GM12878 (cell line): ENCODE results near the gene CHRM4. TPM values are rescaled to one million over a fixed set of nuclear protein-coding genes. Genes with fewer than 3 reads are reported as not detected.

Experiments
- ATAC-seq: fragments of 200-7000 bp; cut with Tn5 transposase; 3 replicates; pipeline ENCODE4 v1.9.1; 2020; ENCODE audit warnings: mild to moderate bottlenecking, moderate library complexity
- BruUV-seq: library from RNA; stranded (reverse); fragments of 400-500 nt; replicated peaks from 2 replicates; lab custom pipeline; 2021; lab: Mats Ljungman, UMichigan
- CTCF ChIA-PET: fragments of 300-600 bp; sonication (Branson Sonifier 250); formaldehyde crosslinking; extraction: SDS; loops from one replicate; lab custom pipeline; 2021; ENCODE audit warnings: inconsistent platforms; lab: Yijun Ruan, JAX
- POLR2A ChIA-PET: fragments of 350-600 bp; formaldehyde crosslinking; extraction: SDS; loops from one replicate; lab custom pipeline; 2021; ENCODE audit warnings: inconsistent platforms; lab: Charles Lee
- RAD21 ChIA-PET: fragments of 300-600 bp; sonication (Branson Sonifier 250); formaldehyde crosslinking; loops from one replicate; lab custom pipeline; 2023; ENCODE audit warnings: antibody characterized with exemption; ENCODE audit not compliant: unreplicated experiment; lab: Charles Lee
- SMC1A ChIA-PET: fragments of 300-600 bp; sonication (Branson Sonifier 250); formaldehyde crosslinking; loops from one replicate; lab custom pipeline; 2023; ENCODE audit not compliant: unreplicated experiment, uncharacterized antibody; lab: Charles Lee
- DNase-seq: peaks from one replicate; pipeline ENCODE4 v3.0.0-alpha.2; 2011; ENCODE audit warnings: low read depth, low spot score
- FAIRE-seq: peaks from 3 replicates; lab custom pipeline; 2011; peaks lifted over from hg19 to GRCh38; lab: Jason Lieb, UNC
- H2AFZ ChIP-seq: 2 replicates; pipeline ENCODE4 v1.6.0; 2011; ENCODE audit warnings: low read depth, low read length, control low read depth; ENCODE audit not compliant: control insufficient read depth
- H3K27ac ChIP-seq: 2 replicates; pipeline ENCODE4 v1.5.1; 2011; ENCODE audit warnings: control low read depth; ENCODE audit not compliant: control insufficient read depth, insufficient read depth
- H3K27me3 ChIP-seq, 2 experiments: replicated peaks in 1 of 2; 2 replicates each; pipeline versions ENCODE4 v1.6.0 to v1.6.1; 2011; ENCODE audit warnings: low read length in 1 of 2; ENCODE audit not compliant: control insufficient read depth in 2 of 2, insufficient read depth in 2 of 2
- H3K36me3 ChIP-seq, 2 experiments: 2 replicates each; pipeline ENCODE4 v1.5.1; 2011; ENCODE audit warnings: low read length in 1 of 2; ENCODE audit not compliant: control insufficient read depth in 2 of 2, insufficient read depth in 2 of 2
- H3K4me1 ChIP-seq: 2 replicates; pipeline ENCODE4 v1.6.1; 2011; ENCODE audit warnings: mild to moderate bottlenecking, low read length, moderate library complexity, mixed read lengths; ENCODE audit not compliant: control insufficient read depth, insufficient read depth
- H3K4me2 ChIP-seq: 2 replicates; pipeline ENCODE4 v1.6.0; 2011; ENCODE audit warnings: control low read depth; ENCODE audit not compliant: control insufficient read depth, insufficient read depth
- H3K4me3 ChIP-seq: fragments of 200-600 bp; sonication (generic); 2 replicates; pipeline ENCODE4 v1.5.1; 2016
- H3K79me2 ChIP-seq: 2 replicates; pipeline ENCODE4 v1.6.0; 2011; ENCODE audit warnings: low read length; ENCODE audit not compliant: control insufficient read depth, insufficient read depth
- H3K9ac ChIP-seq: 2 replicates; pipeline ENCODE4 v1.8.0; 2011; ENCODE audit warnings: low read length, control low read depth, mixed read lengths; ENCODE audit not compliant: control insufficient read depth, insufficient read depth
- H3K9me3 ChIP-seq: replicated peaks from 3 replicates; pipeline ENCODE4 v1.5.1; 2011; ENCODE audit warnings: mild to moderate bottlenecking, low read length; ENCODE audit not compliant: control insufficient read depth, insufficient read depth
- H4K20me1 ChIP-seq: 2 replicates; pipeline ENCODE4 v1.6.0; 2011; ENCODE audit not compliant: control insufficient read depth, insufficient read depth
- HDGF ChIP-seq: fragments of 450-650 bp; IDR thresholded peaks from 2 replicates; pipeline ENCODE4 v1.6.1; 2016; ENCODE audit warnings: antibody characterized with exemption
- KLF5 ChIP-seq: fragments of 450-650 bp; IDR thresholded peaks from 2 replicates; pipeline ENCODE4 v1.6.1; 2014; ENCODE audit warnings: mild to moderate bottlenecking; ENCODE audit not compliant: partially characterized antibody
- MTA3 ChIP-seq: IDR thresholded peaks from 2 replicates; pipeline ENCODE4 v1.6.1; 2012; ENCODE audit warnings: low read length, inconsistent platforms, borderline replicate concordance
- NFYB ChIP-seq: IDR thresholded peaks from 2 replicates; pipeline ENCODE4 v1.6.1; 2011; ENCODE audit warnings: low read depth, mild to moderate bottlenecking, low read length, improper control_type of control experiment, moderate library complexity; ENCODE audit not compliant: insufficient read depth
- NR2F1 ChIP-seq: fragments of 450-650 bp; conservative IDR thresholded peaks from 2 replicates; pipeline ENCODE4 v1.6.1; 2017; ENCODE audit warnings: mild to moderate bottlenecking
- SUZ12 ChIP-seq: fragments of 200-600 bp; sonication (generic); IDR thresholded peaks from one replicate; pipeline ENCODE4 v1.6.1; 2018; ENCODE audit warnings: antibody characterized with exemption, mild to moderate bottlenecking; ENCODE audit not compliant: unreplicated experiment
- ZNF622 ChIP-seq: fragments of 450-650 bp; IDR thresholded peaks from 2 replicates; pipeline ENCODE4 v1.6.1; 2017; ENCODE audit warnings: mild to moderate bottlenecking, inconsistent platforms
- WGBS: methylation state at CpG from one replicate; pipeline ENCODE4 v1.1.6; 2016; ENCODE audit warnings: low lambda C conversion rate; ENCODE audit not compliant: insufficient replicate concordance, insufficient coverage; ENCODE audit errors: missing lambda C conversion rate; 5-methylcytosine and 5-hydroxymethylcytosine counted together
- in situ Hi-C: fragments of 300-500 bp; cut with MboI; formaldehyde crosslinking; loops from 9 replicates; pipeline ENCODE4 v1.14.3; 2018; ENCODE audit warnings: mixed read lengths
- intact Hi-C: fragments of 100-400 bp; cut with micrococcal nuclease; formaldehyde crosslinking; loops from one replicate; pipeline ENCODE4 v1.14.2; 2022; ENCODE audit not compliant: unreplicated experiment
- polyA plus RNA-seq, 11 experiments: library from polyadenylated mRNA; depleted of rRNA in 4 of 11; unstranded in 6 of 11; stranded (reverse) in 5 of 11; fragments of >200 nt; fragmentation: Nextera tagmentation in 4 of 11; fragmentation: Illumina TruSeq in 1 of 11; extraction: Ambion mirVana in 4 of 11; extraction: Trizol in 1 of 11; gene quantifications; 1 replicate in 1 of 11; 2 replicates in 10 of 11; pipeline versions ENCODE4 v1.2.1 to v1.2.3, GENCODE V29; 2011 to 2016; ENCODE audit warnings: inconsistent platforms in 2 of 11, missing spikeins in 2 of 11, low read depth in 1 of 11
- total RNA-seq, 4 experiments: library from RNA; depleted of rRNA in 3 of 4; stranded (reverse); fragments of >200 nt in 3 of 4; fragmentation: Illumina TruSeq in 1 of 4; extraction: Trizol in 1 of 4; gene quantifications; 2 replicates each; pipeline versions ENCODE4 v1.2.1 to v1.2.3, GENCODE V29; 2013 to 2021

CHRM4 gene
- total and polyA plus RNA-seq, 10 of the 15 experiments (the other 5 are each of a cell fraction or from before 2014, with no cell fraction given): 0.12 to 0.23 (median 0.13) TPM; not detected in 7

DNA sequence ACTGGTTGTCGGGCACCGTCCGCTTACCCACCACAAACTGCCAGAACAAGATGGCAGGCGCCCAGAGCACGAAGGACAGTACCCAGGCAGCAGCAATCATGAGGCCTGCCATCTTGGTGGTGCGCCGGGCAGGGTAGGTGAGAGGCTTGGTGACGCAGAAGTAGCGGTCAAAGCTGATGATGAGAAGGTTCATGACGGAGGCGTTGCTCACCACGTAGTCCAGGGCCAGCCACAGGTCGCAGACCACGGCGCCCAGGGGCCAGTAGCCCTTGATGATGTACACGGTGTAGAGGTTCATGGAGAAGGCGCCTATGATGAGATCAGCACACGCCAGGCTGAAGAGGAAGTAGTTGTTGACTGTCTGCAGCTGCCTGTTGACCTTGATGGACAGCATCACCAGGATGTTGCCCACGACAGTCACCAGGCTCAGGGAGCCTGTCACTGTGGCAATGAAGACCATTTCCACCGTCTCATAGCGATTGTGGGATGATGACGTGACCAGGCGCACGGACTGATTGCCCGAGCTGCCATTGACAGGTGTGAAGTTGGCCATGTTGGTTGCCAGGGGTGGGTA lies 5.5 kb downstream of the CHRM4 start:
- 76% methylated on average over 21 of the region's 25 CpGs for WGBS
- H2AFZ ChIP-seq: no peak overlapping the region
- no peaks in the 10 kb centered on the region for H3K36me3 ChIP-seq
- H4K20me1 ChIP-seq: no peaks in the 10 kb centered on the region
- no peak for TF ChIP-seq KLF5
- TF ChIP-seq NFYB: no peak
- no peak for TF ChIP-seq HDGF
- TF ChIP-seq NR2F1: no peak
- no peak for TF ChIP-seq MTA3
- no peak for TF ChIP-seq SUZ12
- no peak for TF ChIP-seq ZNF622
- no peak overlapping the region for H3K4me3 ChIP-seq
- peaks cover 16 to 28% of the 10 kb centered on the region in 2 experiments for H3K27me3 ChIP-seq
- H3K4me1 ChIP-seq: peaks cover 11% of the 10 kb centered on the region
- no TSS peak for BruUV-seq
- in situ Hi-C loops (no loop called here), intact Hi-C loops (no loop called here)
- H3K79me2 ChIP-seq: no peaks in the 10 kb centered on the region
- ChIA-PET SMC1A (no interaction called here), CTCF (no interaction called here), POLR2A (no interaction called here), RAD21 (no interaction called here)
- no peaks in the 10 kb centered on the region for H3K9me3 ChIP-seq
- no peak overlapping the region for H3K9ac ChIP-seq
- ATAC-seq (no peak), DNase-seq (no peak), FAIRE-seq (no peak)
- no peak overlapping the region for H3K27ac ChIP-seq
- no peak overlapping the region for H3K4me2 ChIP-seq
